Tibial nerve (tissue), 4 donors: ENCODE data around the gene TSHZ3.

ENCODE experiments used
- EP300 ChIP-seq, 2 donors: sonication (generic); formaldehyde crosslinking; IDR thresholded peaks; one replicate each; pipeline ENCODE4 v1.6.1; 2017; ENCODE audit warnings: antibody characterized with exemption in 2 of 2, mild to moderate bottlenecking in 1 of 2
- TF ChIP-seq, protein P1 (sequence below), 5 experiments: fragments of 200-600 bp in 3 of 5; fragments of 450-650 bp in 2 of 5; sonication (generic) in 3 of 5; IDR thresholded peaks; one replicate each; pipeline ENCODE4 v1.5.1; 2016 to 2019; ENCODE audit warnings: antibody characterized with exemption in 5 of 5, mild to moderate bottlenecking in 3 of 5, moderate library complexity in 2 of 5

- TF ChIP-seq, protein P1, sequence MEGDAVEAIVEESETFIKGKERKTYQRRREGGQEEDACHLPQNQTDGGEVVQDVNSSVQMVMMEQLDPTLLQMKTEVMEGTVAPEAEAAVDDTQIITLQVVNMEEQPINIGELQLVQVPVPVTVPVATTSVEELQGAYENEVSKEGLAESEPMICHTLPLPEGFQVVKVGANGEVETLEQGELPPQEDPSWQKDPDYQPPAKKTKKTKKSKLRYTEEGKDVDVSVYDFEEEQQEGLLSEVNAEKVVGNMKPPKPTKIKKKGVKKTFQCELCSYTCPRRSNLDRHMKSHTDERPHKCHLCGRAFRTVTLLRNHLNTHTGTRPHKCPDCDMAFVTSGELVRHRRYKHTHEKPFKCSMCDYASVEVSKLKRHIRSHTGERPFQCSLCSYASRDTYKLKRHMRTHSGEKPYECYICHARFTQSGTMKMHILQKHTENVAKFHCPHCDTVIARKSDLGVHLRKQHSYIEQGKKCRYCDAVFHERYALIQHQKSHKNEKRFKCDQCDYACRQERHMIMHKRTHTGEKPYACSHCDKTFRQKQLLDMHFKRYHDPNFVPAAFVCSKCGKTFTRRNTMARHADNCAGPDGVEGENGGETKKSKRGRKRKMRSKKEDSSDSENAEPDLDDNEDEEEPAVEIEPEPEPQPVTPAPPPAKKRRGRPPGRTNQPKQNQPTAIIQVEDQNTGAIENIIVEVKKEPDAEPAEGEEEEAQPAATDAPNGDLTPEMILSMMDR (IDR thresholded peaks at IDR 0.05) = no peak
- TF ChIP-seq EP300 (IDR thresholded peaks at IDR 0.05) = no peak
These were observed 69.8 kb downstream of the TSHZ3 start for GRCh38 chr19:31279436-31279765.
